NAMALWA (cell line): ENCODE results near the gene NPBWR2.

Experiments
- DNase-seq: peaks from one replicate; pipeline ENCODE4 v3.0.0-alpha.2; 2015; ENCODE audit warnings: low spot score

Gene NPBWR2

GRCh38 chr20:64056889-64057627, 50.3 kb downstream of the NPBWR2 start:
- peak; percentile 61 for DNase-seq

- DNase-seq = no peak
Observed at GRCh38 chr20:64056639-64056888, 50.8 kb downstream of the NPBWR2 start.

GRCh38 chr20:64055893-64056638, 51.3 kb downstream of the NPBWR2 start:
- DNase-seq = no peak

GRCh38 chr20:64055396-64055892, 51.9 kb downstream of the NPBWR2 start:
- no peak for DNase-seq

- DNase-seq = peak; percentile 50
Observed at GRCh38 chr20:64053841-64054661, 53.3 kb downstream of the NPBWR2 start.
